Activated CD4-positive, alpha-beta T cell treated with anti-CD3 and anti-CD28 coated beads, Interleukin-2, amount 10 ng/mL, durations not matched to agents 24 days and 14 days (primary cell): Measurements from ENCODE around the gene ROBO2. TPM values are rescaled to one million over a fixed set of nuclear protein-coding genes. Genes with fewer than 3 reads are reported as not detected.

Source experiments
- DNase-seq: peaks from one replicate; pipeline ENCODE4 v3.0.0; 2022
- H3K27ac Mint-ChIP-seq: one replicate; pipeline ENCODE4 v1.8.0; 2022; ENCODE audit warnings: mild to moderate bottlenecking, mixed read lengths
- H3K27me3 Mint-ChIP-seq: one replicate; pipeline ENCODE4 v1.8.0; 2022; ENCODE audit warnings: mixed read lengths
- H3K36me3 Mint-ChIP-seq: one replicate; pipeline ENCODE4 v1.8.0; 2022; ENCODE audit warnings: low read depth, mild to moderate bottlenecking, mixed read lengths
- H3K4me1 Mint-ChIP-seq: one replicate; pipeline ENCODE4 v1.8.0; 2021; ENCODE audit warnings: mixed read lengths
- H3K4me3 Mint-ChIP-seq: one replicate; pipeline ENCODE4 v1.8.0; 2022; ENCODE audit warnings: mild to moderate bottlenecking, moderate library complexity, mixed read lengths
- H3K9me3 Mint-ChIP-seq: one replicate; pipeline ENCODE4 v1.8.0; 2021; ENCODE audit warnings: mixed read lengths
- intact Hi-C: fragments of 100-400 bp; cut with micrococcal nuclease; formaldehyde crosslinking; loops from one replicate; pipeline ENCODE4 v1.15.1; 2023
- total RNA-seq: library from RNA; stranded (reverse); gene quantifications from 2 replicates; pipeline ENCODE4 v1.2.3, GENCODE V29; 2022

Gene ROBO2
- total RNA-seq, 1 donor from 2014 or later: not detected

- no peak overlapping the region for H3K27ac Mint-ChIP-seq
- intact Hi-C loops: no loop called here
- H3K9me3 Mint-ChIP-seq: peaks cover 4% of the 10 kb centered on the region
- H3K27me3 Mint-ChIP-seq: no peaks in the 10 kb centered on the region
- no peak overlapping the region for H3K4me3 Mint-ChIP-seq
- DNase-seq: no peak
- H3K4me1 Mint-ChIP-seq: no peaks in the 10 kb centered on the region
- no peaks in the 10 kb centered on the region for H3K36me3 Mint-ChIP-seq
Measured at GRCh38 chr3:77150759-77151158, 110.9 kb downstream of the ROBO2 start.

GRCh38 chr3:77158730-77159581 is 119.1 kb downstream of the ROBO2 start:
- Mint-ChIP-seq H3K27ac (no peak overlapping the region), H3K27me3 (no peaks in the 10 kb centered on the region), H3K4me1 (no peaks in the 10 kb centered on the region), H3K4me3 (no peak overlapping the region), H3K9me3 (peaks cover 3% of the 10 kb centered on the region), H3K36me3 (no peaks in the 10 kb centered on the region)
- DNase-seq: no peak
- intact Hi-C loops: no loop called here

GRCh38 chr3:77160931-77161497 is 121.1 kb downstream of the ROBO2 start:
- H3K27me3 Mint-ChIP-seq: no peaks in the 10 kb centered on the region
- no peaks in the 10 kb centered on the region for H3K36me3 Mint-ChIP-seq
- DNase-seq: no peak
- no peak overlapping the region for H3K4me3 Mint-ChIP-seq
- H3K27ac Mint-ChIP-seq: no peak overlapping the region
- H3K4me1 Mint-ChIP-seq: no peaks in the 10 kb centered on the region
- intact Hi-C loops: no loop called here
- H3K9me3 Mint-ChIP-seq: peaks cover 3% of the 10 kb centered on the region

GRCh38 chr3:77169823-77170222 is 129.9 kb downstream of the ROBO2 start:
- no peak for DNase-seq
- intact Hi-C loops: no loop called here
- Mint-ChIP-seq H3K27me3 (no peaks in the 10 kb centered on the region), H3K4me1 (no peaks in the 10 kb centered on the region), H3K4me3 (no peak overlapping the region), H3K9me3 (no peaks in the 10 kb centered on the region), H3K27ac (no peak overlapping the region), H3K36me3 (no peaks in the 10 kb centered on the region)

GRCh38 chr3:77171026-77171425 is 131.1 kb downstream of the ROBO2 start:
- intact Hi-C loops: no loop called here
- no peaks in the 10 kb centered on the region for H3K27me3 Mint-ChIP-seq

GRCh38 chr3:77179762-77180161 is 139.9 kb downstream of the ROBO2 start:
- Mint-ChIP-seq H3K4me3 (no peak overlapping the region), H3K9me3 (no peaks in the 10 kb centered on the region), H3K27me3 (no peaks in the 10 kb centered on the region), H3K27ac (no peak overlapping the region), H3K4me1 (no peaks in the 10 kb centered on the region), H3K36me3 (no peaks in the 10 kb centered on the region)
- intact Hi-C loops: no loop called here
- DNase-seq: no peak

More at GRCh38 chr3:77171026-77171425, 131.1 kb downstream of the ROBO2 start:
- Mint-ChIP-seq H3K4me1 (no peaks in the 10 kb centered on the region), H3K27ac (no peak overlapping the region), H3K36me3 (no peaks in the 10 kb centered on the region), H3K9me3 (no peaks in the 10 kb centered on the region), H3K4me3 (no peak overlapping the region)
- DNase-seq: no peak

- no peak for DNase-seq
- Mint-ChIP-seq H3K4me1 (no peaks in the 10 kb centered on the region), H3K27ac (no peak overlapping the region), H3K9me3 (peaks cover 3% of the 10 kb centered on the region), H3K27me3 (no peaks in the 10 kb centered on the region), H3K4me3 (no peak overlapping the region), H3K36me3 (no peaks in the 10 kb centered on the region)
- intact Hi-C loops: no loop called here
Measured at GRCh38 chr3:77182341-77182740, 142.4 kb downstream of the ROBO2 start.

- Mint-ChIP-seq H3K27me3 (no peaks in the 10 kb centered on the region), H3K4me1 (no peaks in the 10 kb centered on the region), H3K27ac (no peak overlapping the region), H3K4me3 (no peak overlapping the region), H3K36me3 (no peaks in the 10 kb centered on the region), H3K9me3 (peaks cover 3% of the 10 kb centered on the region)
- intact Hi-C loops: no loop called here
- DNase-seq: no peak
Measured at GRCh38 chr3:77186319-77186718, 146.4 kb downstream of the ROBO2 start.

GRCh38 chr3:77186728-77187127 is 146.8 kb downstream of the ROBO2 start:
- Mint-ChIP-seq H3K9me3 (peaks cover 3% of the 10 kb centered on the region), H3K4me3 (no peak overlapping the region), H3K27ac (no peak overlapping the region), H3K27me3 (no peaks in the 10 kb centered on the region), H3K36me3 (no peaks in the 10 kb centered on the region), H3K4me1 (no peaks in the 10 kb centered on the region)
- intact Hi-C loops: no loop called here
- no peak for DNase-seq

GRCh38 chr3:77188210-77188609 is 148.3 kb downstream of the ROBO2 start:
- peaks cover 3% of the 10 kb centered on the region for H3K9me3 Mint-ChIP-seq
- H3K36me3 Mint-ChIP-seq: no peaks in the 10 kb centered on the region

GRCh38 chr3:77189258-77189657 is 149.4 kb downstream of the ROBO2 start:
- no peak overlapping the region for H3K27ac Mint-ChIP-seq
- no peak overlapping the region for H3K4me3 Mint-ChIP-seq
- peaks cover 3% of the 10 kb centered on the region for H3K9me3 Mint-ChIP-seq
- DNase-seq: no peak
- no peaks in the 10 kb centered on the region for H3K27me3 Mint-ChIP-seq
- no peaks in the 10 kb centered on the region for H3K36me3 Mint-ChIP-seq
- intact Hi-C loops: no loop called here
- no peaks in the 10 kb centered on the region for H3K4me1 Mint-ChIP-seq

More at GRCh38 chr3:77188210-77188609, 148.3 kb downstream of the ROBO2 start:
- Mint-ChIP-seq H3K27ac (no peak overlapping the region), H3K27me3 (no peaks in the 10 kb centered on the region), H3K4me1 (no peaks in the 10 kb centered on the region), H3K4me3 (no peak overlapping the region)
- no peak for DNase-seq
- intact Hi-C loops: no loop called here

- H3K4me1 Mint-ChIP-seq: no peaks in the 10 kb centered on the region
- no peak for DNase-seq
- H3K27me3 Mint-ChIP-seq: no peaks in the 10 kb centered on the region
- intact Hi-C loops: no loop called here
- peaks cover 3% of the 10 kb centered on the region for H3K9me3 Mint-ChIP-seq
- H3K27ac Mint-ChIP-seq: no peak overlapping the region
- H3K36me3 Mint-ChIP-seq: no peaks in the 10 kb centered on the region
- no peak overlapping the region for H3K4me3 Mint-ChIP-seq
Measured at GRCh38 chr3:77189684-77190083, 149.8 kb downstream of the ROBO2 start.

- DNase-seq: no peak
- Mint-ChIP-seq H3K36me3 (no peaks in the 10 kb centered on the region), H3K27me3 (no peaks in the 10 kb centered on the region), H3K4me3 (no peak overlapping the region), H3K27ac (no peak overlapping the region), H3K9me3 (no peaks in the 10 kb centered on the region), H3K4me1 (no peaks in the 10 kb centered on the region)
- intact Hi-C loops: no loop called here
Measured at GRCh38 chr3:77190374-77190773, 150.5 kb downstream of the ROBO2 start.

- no peaks in the 10 kb centered on the region for H3K27me3 Mint-ChIP-seq
- no peak overlapping the region for H3K27ac Mint-ChIP-seq
- intact Hi-C loops: no loop called here
- no peak overlapping the region for H3K4me3 Mint-ChIP-seq
- H3K9me3 Mint-ChIP-seq: no peaks in the 10 kb centered on the region
- H3K36me3 Mint-ChIP-seq: no peaks in the 10 kb centered on the region
- H3K4me1 Mint-ChIP-seq: no peaks in the 10 kb centered on the region
- DNase-seq: no peak
Measured at GRCh38 chr3:77191014-77191413, 151.1 kb downstream of the ROBO2 start.
